ENCODE measurements around the gene TNRC6A.
"Not testable (repeated sequence)": the region's sequence is repeated elsewhere in the genome, so short reads cannot be mapped to it uniquely, and the experiment has no call there.

Gene TNRC6A

DNA sequence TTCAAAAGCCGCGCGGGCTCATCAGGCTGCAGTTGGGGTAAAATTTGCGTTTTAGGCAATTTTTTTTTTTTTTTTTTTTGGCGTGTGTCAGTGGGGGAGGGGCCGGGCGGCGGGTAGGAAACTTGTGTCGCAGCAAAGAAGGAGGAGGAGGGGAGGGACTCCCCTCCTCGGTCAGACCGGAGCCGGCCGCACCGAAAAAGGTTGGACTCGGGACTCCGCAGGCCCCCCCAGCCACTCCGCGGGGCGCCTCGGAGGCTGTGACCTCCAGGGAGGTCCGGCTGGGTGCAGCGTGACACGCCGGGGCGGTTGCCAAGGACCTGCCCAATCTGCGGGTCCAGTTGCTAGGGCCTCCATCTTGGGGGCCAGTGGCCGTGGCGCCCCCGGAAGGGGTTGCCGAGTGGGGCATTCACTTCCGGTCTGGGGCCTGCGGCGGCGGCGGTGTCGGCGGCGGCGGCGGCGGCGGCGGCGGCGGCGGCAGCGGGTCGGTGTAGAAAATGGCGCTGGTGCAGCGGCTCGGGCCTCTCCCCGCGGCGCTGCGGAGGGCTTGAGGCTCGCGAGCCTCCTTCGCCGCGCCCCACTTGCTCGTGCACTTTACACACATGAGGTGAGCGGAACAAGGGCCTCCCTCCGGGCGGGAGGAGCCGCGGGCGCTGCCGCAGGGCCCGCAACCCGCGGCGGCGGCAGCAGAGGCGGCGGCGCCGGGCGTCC is at the start of gene TNRC6A:
TNRC6A (plus strand) TSS at position 409 of the 708 bp plus-strand sequence; CDS start at position 600, 191 bp downstream.
- peak; percentile 89 to 92 for DNase-seq

- DNase-seq, result no peak
These were observed 47.7 kb upstream of the TNRC6A start for GRCh38 chr16:24681793-24682192.

- DNase-seq, result no peak
These were observed 46.2 kb upstream of the TNRC6A start for GRCh38 chr16:24683250-24683649.

DNA sequence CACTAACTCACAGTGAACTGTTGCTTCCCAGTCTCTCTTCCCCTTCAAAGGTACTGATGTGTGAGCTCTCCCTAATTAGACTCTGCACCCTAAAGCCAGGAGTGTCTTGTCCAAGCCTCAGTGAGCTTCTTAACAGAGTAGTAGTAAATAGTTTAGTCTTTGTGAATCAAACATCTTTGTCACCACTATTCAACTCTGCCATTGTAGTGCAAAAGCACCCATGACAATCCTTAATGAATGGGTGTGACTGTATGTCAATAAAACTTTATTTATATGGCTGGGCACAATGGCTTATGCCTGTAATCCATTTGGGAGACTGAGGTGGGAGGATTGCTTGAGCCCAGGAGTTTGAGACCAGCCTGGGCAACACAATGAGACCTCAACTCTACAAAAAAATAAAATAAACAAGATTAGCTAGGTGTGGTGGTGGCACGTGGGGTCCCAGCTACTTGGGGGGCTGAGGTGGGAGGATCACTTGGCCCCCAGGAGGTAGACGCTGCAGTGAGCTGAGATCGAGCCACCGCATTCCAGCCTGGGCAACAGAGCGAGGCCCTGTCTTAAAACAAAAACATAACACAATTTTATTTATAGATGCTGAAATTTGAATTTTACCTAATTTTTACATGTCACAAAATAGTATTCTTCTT is 45.5 kb upstream of the TNRC6A start:
- no peak for DNase-seq

DNA sequence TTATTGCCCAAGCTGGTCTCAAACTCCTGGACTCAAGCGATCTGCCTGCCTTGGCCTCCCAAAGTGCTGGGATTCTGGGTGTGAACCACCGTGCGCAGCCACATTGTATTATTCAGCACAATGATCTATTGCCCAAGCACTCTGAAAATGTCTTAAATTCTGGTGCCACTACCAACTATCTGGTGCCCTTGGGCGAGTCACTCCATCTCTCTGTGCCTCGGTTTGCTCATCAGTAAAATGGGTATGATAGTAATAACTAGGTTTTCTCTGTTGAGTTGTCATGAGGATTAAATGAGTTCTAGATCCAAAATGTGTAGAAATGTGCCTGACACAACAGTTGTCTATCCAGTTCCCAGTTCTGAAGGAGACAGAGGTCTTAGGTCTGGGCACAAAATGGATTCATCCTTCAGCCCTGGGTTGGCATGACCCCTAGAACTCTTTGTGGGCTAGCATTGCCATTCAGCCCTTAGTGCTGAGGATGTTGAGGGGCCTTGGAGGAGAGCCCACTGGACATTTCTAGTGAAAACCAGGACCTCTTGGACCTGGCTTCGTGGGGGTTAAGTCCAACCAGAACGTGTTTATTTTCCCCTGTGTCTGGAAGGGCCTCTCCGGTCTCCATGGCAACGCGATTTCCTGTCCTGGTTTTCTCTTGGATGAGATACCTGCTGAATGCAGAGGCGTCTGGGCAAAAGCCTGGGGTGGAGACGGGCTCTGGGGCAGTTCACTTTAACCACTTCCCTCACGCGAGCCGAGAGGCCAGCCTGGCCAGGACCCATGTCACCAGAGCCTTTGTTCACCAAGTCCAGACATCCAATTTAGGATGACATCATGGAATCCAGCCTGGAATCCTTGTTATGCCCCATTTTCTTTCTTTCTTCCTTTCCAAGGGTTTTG is 43.7 kb upstream of the TNRC6A start:
- DNase-seq, result no peak

DNA sequence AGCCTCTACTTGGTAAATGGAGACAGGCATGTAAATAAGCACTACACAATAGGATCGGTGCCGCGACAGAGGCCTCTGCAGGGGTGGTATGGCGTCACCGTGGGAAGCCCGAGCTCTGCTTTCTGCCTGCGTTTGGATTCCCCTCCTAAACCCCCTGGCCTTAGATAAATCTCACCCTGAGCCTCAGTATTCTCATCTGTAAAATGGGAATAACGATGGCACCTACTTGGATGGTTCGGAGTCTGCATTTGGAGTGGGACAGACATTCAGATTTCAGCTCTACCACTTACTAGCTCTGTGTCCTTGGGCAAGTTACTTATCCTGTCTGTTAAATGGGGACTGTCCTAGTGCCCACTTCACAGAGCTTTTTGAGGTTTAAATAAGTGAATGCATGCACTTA is 42.8 kb upstream of the TNRC6A start:
- DNase-seq, result no peak

- DNase-seq, result no peak
These were observed 41.1 kb upstream of the TNRC6A start for GRCh38 chr16:24688359-24688758.

GRCh38 chr16:24689128-24689527 is 40.3 kb upstream of the TNRC6A start:
- DNase-seq, result peak in 1 of 2 experiments; percentile 27

DNA sequence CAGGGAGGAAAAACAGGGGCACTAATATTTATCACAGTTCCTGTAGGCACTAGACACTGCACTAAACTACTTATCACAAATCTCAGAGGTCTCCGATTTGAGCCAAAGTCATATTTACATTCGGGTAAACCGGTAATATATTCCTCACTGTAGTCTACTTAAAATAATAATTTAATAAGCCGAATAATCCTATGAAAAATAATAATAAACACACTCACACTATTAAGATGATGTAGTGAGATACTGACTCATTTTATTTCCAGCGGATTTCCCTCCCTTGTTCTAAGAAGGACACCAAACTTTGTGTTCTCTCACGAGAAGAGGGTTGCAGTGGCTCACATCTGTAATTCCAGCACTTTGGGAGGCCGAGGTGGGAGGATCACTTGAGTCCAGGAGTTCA is 36.6 kb upstream of the TNRC6A start:
- no peak for DNase-seq

- DNase-seq, result no peak
These were observed 34.5 kb upstream of the TNRC6A start for GRCh38 chr16:24694931-24695330.

GRCh38 chr16:24696699-24697098 is 32.8 kb upstream of the TNRC6A start:
- DNase-seq, result no peak

DNA sequence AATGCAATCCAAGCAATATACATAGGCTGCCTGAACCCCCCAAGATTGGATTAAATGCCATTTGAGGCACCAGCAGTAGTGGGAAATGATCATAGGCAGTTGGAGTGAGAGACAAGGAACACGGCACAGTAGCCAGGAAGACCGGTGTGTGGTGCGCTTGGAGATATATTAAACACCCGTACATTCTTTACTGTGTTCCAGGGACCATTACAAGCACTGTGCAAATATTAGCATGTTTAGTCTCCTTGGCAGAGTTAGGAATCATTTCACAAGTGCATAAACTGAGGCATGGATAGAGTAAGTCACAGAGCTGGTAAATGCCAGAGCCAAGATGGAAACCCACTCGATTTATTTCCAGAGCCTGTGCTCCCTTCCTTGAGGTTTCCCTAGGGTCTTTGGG is 31.1 kb upstream of the TNRC6A start:
- DNase-seq, result no peak

GRCh38 chr16:24699151-24699723 is 30.2 kb upstream of the TNRC6A start:
- DNase-seq, result no peak

DNA sequence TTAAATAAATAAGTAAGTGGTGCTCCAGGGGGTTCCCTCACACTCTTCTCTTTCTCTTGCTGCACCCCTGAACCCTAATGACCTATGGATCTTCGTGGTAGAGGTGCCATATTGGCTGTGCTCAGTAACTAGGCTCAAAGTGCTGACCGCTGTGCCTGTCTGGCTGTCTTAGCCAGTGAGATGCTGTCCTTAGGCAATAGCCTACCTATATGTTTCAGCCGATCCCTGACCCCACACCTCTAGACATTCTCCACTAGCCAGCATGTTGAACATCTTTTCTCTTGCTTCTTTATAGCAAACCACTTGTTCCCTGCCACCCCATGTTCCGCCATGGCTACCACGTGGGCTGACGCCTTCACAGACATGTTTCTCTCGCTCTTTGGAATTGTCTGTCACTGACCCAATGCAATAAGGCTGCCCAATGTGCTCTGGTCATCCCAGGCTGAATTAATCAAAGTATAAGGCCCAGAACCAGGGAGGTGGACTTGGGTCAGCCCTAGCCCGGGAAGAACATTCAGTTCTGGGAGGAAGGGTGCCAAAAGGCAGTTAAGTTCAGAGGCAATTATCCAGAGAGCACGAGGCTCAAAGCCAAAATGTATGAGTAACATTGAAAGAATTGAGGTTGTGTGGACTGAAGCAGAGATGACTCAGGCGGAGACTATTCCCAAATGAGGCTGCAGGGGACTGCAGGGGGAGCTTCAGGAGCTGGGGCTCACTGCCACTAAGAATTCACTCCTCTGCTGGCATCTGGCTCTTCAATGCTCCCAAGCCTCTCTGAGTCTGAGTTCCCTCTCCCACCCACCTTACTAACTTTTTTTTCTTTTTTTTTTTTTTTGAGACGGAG is 28.7 kb upstream of the TNRC6A start:
- no peak for DNase-seq

- DNase-seq, result no peak
These were observed 27.9 kb upstream of the TNRC6A start for GRCh38 chr16:24701521-24701951.

GRCh38 chr16:24707760-24708159 is 21.7 kb upstream of the TNRC6A start:
- DNase-seq, result not testable (repeated sequence)

- no peak for DNase-seq
These were observed 16.1 kb upstream of the TNRC6A start for GRCh38 chr16:24713379-24713778.

DNA sequence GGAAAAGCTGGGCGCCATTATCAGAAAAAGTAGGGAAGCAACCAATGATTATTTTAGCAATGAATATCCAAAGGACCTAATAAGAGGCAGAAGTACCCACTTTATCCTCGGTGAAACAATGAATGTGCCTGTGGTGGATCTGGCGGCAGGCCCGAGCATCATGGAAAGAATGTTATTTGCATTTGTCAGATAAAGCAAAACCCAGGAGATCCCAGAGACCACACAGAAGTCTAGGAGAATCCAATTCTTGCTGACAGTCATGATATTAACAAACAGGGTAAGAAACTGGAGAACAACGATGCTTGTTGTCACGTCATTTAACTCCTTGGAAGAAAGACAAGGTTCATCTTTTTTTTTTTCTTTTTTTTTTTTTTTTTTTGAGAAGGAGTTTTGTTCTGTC is 12.0 kb upstream of the TNRC6A start:
- no peak for DNase-seq

- no peak for DNase-seq
These were observed 10.4 kb upstream of the TNRC6A start for GRCh38 chr16:24718967-24719521.

DNA sequence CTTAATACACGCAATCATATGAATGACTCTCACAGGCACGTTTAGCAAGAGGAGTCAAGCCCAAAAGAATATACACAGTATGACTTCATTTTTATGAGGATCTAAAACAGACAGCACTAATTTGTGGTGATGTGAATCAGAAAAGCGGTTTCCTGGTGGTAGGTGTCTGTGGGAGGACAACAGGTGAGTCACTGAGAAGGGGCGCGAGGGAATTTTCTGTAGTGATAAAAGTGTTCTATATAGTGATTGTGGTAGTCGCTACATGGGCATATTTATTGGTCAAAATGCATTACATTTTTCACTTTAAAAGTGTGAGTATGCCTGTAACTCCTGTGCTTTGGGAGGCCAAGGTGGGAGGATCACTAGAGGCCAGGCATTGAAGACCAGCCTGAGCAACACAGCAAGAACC is 7.6 kb upstream of the TNRC6A start:
- peak; percentile 71 to 78 for DNase-seq

- DNase-seq, result no peak
These were observed 5.8 kb upstream of the TNRC6A start for GRCh38 chr16:24723663-24724062.

DNA sequence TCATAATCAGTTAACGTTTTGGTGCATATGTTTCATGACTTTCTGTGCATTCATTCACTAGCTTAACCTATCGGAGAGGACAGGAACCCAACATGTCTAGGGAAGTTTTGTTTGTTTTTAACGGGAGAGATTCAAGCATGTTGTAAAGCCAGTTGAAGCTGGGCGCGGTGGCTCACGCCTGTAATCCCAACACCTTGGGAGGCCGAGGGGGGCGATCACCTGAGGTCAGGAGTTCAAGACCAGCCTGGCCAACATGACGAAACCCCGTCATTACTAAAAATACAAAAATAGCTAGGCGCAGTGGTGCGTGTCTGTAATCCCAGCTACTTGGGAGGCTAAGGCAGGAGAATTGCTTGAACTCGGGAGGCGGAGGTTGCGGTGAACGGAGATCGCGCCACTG is 1.4 kb upstream of the TNRC6A start:
- DNase-seq, result no peak

Data from activated T-cell treated with anti-CD3 and anti-CD28 coated beads, Interleukin-2, amount 50 U/mL, for 48 hours (primary cell).